Fibroblast of the aortic adventitia (primary cell): ENCODE measurements around the gene KLF13. TPM values are rescaled to one million over a fixed set of nuclear protein-coding genes. Genes with fewer than 3 reads are reported as not detected.

Source experiments
- DNase-seq: peaks from one replicate; pipeline ENCODE4 v3.0.0-alpha.2; 2010; ENCODE audit warnings: low read depth
- H3K4me3 ChIP-seq: 2 replicates; pipeline ENCODE4 v1.5.1; 2011; ENCODE audit warnings: low read depth, mild to moderate bottlenecking, control low read depth, low read length, moderate library complexity
- CTCF ChIP-seq: IDR thresholded peaks from 2 replicates; pipeline ENCODE4 v1.5.1; 2011; ENCODE audit warnings: mild to moderate bottlenecking, low read length, control low read depth, inconsistent platforms; ENCODE audit not compliant: insufficient read depth
- total RNA-seq: library from RNA; depleted of rRNA; stranded (reverse); fragments of >200 nt; gene quantifications from 2 replicates; pipeline ENCODE4 v1.2.3, GENCODE V29; 2012; ENCODE audit warnings: low replicate concordance

Gene KLF13
- total RNA-seq, 1 donor = 40.4 TPM

DNA sequence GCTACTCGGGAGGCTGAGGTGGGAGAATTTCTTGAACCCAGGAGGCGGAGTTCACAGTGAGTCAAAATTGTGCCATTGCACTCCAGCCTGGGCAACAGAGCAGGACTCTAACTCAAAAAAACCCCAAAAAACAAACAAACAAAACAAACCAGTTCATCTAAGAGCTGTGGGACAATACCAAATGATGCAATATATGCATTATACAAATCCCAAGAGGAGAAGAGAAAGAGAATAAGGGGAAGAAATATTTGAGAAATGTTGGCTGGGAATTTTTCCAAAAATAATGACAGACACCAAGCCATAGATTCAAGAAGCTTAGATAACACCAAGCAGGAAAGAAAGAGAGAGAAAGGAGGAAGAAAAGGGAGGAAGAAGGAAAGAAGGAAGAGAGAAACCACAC, 82.5 kb downstream of the KLF13 start:
- no peak for TF ChIP-seq CTCF
- DNase-seq = no peak
- no peak overlapping the region for H3K4me3 ChIP-seq

- H3K4me3 ChIP-seq = no peak overlapping the region
- no peak for DNase-seq
- TF ChIP-seq CTCF = no peak
Observed at GRCh38 chr15:31412824-31413223, 86.2 kb downstream of the KLF13 start.

DNA sequence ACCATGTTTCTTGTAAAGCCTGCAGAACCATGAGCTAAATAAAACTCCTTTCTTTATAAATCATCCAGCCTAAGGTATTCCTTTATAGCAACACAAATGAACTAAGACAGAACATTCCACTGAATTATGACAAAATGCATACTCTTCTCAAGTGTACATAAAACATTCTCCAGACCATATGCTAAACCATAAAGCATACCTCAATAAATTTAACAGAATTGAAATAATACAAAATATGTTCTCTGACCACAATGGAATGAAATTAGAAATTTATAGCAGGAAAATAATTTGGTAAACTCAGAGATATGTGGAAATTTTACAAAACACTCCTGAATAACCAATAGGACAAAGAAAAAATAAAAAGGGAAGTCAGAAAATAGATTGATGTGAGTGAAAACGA, 88.6 kb downstream of the KLF13 start:
- no peak for TF ChIP-seq CTCF
- H3K4me3 ChIP-seq = no peak overlapping the region
- DNase-seq = no peak

- no peak overlapping the region for H3K4me3 ChIP-seq
- DNase-seq = no peak
- no peak for TF ChIP-seq CTCF
Observed at GRCh38 chr15:31419820-31420219, 93.2 kb downstream of the KLF13 start.

DNA sequence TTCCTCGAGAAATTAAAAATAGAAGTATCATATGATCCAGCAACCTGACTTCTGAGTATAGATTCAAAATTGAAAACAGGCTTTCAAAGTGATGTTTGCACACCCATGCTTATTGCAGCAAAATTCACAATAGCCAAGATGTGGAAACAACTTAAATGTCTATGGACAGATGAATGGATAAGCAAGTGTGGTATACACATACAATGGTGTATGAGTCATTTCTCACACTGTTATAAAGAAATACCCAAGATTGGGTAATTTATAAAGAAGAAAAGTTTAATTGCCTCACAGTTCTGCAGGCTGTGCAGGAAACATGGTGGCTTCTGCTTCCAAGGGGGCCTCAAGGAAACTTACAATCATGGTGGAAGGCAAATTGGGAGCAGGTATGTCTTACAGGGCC, 100.8 kb downstream of the KLF13 start:
- no peak for TF ChIP-seq CTCF
- no peak overlapping the region for H3K4me3 ChIP-seq
- DNase-seq = peak; percentile 38

Other genes with a start within 250 kb of the KLF13 start
- not detected in 2 replicates for gene TRPM1, start 225.1 kb upstream of the KLF13 start, total RNA-seq